ENCODE measurements around the gene PNPLA5.
A peak's percentile ranks its signal among the peaks of the same experiment; 100 is the strongest.

The PNPLA5 gene

DNA sequence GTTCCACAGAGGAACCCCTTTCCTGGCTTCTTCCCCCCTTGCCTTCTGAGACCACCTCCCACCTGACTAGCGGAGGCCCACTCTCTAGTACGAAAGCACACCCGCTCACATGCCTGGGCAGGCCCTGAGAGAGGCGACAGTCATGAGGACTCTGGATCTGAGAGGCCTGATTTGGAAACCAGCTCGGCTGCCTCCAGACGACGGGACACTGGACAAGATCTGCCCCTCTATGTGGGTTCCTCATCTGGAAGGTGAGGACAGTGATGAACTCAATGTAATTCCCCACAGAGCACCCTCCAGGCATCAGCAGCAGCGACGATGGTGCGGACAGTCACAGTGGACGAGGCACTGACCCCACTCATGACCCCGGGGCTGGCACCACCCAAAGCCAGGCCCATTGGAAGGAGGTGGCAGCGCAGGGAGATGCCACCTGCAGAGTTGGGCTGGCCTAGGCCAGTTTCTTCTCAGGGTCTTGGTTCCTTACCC is 37.0 kb downstream of the PNPLA5 start:
- no peak for DNase-seq (ENCODE audit: low spot score)

GRCh38 chr22:43854121-43854785 is 37.6 kb downstream of the PNPLA5 start:
- no peak for DNase-seq (ENCODE audit: low spot score)

DNA sequence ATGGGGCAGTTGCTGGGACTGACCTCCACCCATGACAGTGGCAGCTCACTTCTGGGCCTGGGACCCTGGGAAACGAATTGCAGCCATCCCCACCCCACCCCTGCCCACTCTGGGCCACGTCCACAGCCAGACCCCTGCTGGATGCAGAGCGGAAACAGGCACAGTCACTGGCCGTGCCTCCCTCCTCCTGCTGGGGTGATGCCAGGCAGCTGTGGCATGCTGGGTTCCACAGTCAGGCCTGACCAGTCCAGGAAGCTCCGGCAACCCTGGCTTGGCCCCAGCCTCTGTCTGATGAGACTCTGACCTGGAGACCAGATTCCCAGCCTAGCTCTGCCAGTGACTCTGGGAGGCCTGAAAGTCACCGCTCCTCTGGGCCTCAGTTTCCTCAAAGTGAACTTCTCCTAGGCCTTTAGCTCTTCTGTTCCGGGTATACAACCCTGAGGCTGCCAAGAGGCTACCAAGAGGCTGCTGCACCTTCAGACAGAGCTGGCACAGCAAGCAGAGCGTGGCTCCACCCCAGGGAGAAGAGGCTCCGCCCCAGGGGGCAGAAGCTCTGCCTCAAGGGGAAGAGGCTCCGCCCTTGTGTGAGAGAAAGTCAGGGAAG is 38.4 kb downstream of the PNPLA5 start:
- DNase-seq (ENCODE audit: low spot score): no peak

DNA sequence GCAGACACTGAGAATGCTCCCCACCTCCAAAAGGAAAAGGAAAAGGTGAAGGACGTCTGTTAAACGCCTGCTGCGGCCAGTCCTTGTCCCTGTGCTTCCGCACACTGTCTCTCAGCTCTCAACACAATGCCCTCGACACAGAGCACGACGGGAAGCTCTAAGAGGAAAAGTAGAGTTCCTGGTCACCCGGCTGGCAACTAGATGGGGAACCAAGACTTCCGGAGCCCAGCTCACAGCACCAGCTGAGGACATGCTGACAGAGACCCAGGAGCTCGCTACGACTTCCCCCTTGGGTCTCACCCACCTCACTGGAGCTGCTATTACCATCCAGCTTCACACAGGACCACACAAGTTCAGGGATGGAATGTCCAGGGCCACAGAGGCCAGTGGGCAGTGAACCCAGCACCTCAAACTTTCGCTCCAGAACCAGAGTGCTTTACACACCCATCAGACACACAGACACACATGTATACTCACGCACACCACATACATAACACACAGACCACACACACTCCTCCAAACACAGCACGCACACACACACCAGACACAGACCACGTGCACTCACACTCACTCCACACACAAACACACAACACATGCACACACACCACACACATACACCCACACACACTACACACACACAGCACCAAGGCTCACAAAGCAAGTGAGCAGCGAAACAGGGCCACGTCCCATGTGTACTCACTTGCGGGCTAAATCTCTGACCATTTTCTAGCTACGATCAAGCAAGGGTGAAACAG is 39.1 kb downstream of the PNPLA5 start:
- DNase-seq (ENCODE audit: low spot score): peak; percentile 45

DNA sequence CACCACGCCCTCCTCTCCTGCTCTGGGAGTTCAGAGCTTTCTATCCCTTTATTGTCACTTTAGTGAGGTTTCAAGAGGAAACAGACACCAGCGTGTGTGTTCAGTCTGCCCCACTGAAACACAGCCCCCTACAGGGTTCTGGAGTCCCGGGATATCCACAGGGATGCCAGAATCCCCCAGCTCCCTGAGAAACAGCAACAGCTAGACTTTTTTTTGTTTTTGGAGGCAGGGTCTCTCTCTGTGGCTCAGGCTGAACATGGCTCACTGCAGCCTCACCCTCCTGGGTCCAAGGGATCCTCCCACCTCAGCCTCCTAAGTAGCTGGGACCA is 39.9 kb downstream of the PNPLA5 start:
- no peak for DNase-seq (ENCODE audit: low spot score)

- no peak for DNase-seq (ENCODE audit: low spot score)
These were observed 40.5 kb downstream of the PNPLA5 start for GRCh38 chr22:43851058-43851978.

GRCh38 chr22:43850529-43850928 is 41.3 kb downstream of the PNPLA5 start:
- DNase-seq (ENCODE audit: low spot score): no peak

- DNase-seq (ENCODE audit: low spot score): no peak
These were observed 42.1 kb downstream of the PNPLA5 start for GRCh38 chr22:43849731-43850130.

DNA sequence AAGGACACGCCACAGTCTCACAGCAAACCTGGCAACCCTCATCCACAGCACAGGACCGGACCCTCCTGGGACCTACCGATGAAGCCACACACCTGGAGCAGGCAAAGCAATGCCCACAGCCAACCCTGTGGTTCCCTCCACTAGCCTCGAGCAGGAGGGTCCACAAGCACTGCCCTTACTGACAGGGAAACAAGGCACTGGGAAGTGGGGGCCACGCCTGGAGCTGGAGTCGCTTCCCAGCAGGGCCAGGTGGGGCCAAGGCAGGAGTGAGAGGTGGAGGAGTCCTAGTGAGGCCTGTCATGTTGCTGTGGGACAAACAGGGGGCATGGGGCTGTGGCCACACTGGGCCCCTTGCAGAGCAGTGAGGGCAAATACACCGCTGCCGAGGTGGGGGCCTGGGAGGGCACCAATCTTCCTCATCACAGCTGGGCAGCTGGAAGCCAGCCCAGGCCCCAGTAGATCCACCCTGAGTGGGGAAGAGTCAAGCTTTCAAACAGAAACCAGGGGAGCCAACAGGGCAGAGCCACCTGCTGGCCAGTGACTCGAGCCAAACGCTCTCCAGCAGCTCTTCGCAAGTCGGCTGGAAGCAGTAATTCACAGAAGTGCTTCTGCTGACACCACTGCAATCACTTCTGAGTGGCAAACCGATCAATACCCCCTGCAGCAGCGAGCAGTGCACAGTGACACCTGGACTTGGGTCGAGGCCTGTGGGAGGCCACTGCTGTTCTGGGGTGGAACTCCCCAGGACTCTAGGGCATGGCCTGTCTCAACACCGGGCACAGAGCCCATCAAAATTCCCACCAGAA is 43.2 kb downstream of the PNPLA5 start:
- DNase-seq (ENCODE audit: low spot score): no peak

DNA sequence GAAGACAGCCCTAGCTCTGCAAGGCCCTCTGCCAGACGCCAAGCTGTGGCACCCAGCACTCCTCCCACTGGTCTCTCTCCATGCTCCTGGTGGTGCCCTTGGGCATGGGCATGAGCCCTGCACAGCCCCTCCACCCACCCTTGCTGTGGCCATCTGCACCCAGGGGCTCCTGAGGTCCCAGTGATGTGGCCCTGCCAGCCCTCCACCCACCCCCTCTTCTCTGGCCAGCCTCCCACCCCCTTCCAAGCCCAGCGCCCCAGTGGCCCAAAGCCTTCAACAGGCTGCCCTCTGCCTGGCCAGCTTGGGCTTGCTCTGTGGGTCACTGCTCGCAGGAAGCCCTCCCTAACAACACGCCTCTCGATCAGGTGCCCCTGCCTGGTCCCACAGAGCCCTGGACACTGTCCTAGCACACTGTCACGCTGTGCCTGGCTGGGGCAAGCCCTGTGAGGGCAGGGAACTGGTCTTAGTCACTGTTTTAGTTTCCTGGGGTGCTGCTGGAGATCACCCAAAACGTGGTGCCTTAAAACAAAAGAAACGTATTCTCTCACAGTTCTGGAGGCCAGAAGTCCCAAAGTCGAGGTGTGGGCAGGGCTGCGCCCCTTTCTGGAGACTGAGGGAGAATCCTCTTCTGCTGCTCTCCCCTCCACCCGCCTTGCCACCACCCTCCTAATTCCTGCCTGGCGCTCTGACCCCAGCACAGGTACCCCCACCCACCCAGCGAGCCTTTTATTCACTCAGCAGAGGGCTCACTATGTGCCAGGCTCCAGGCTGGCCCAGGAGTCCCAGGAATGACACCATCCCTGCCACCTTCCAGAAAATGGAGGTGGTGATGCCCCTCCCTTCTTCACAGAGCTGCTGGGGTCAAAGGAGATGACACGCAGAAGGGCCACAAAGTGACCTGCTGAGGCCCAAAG is 44.2 kb downstream of the PNPLA5 start:
- no peak for DNase-seq (ENCODE audit: low spot score)

- no peak for DNase-seq (ENCODE audit: low spot score)
These were observed 44.8 kb downstream of the PNPLA5 start for GRCh38 chr22:43846966-43847365.

- DNase-seq (ENCODE audit: low spot score): no peak
These were observed 45.8 kb downstream of the PNPLA5 start for GRCh38 chr22:43845981-43846380.

- no peak for DNase-seq (ENCODE audit: low spot score)
These were observed 47.0 kb downstream of the PNPLA5 start for GRCh38 chr22:43844560-43845545.

DNA sequence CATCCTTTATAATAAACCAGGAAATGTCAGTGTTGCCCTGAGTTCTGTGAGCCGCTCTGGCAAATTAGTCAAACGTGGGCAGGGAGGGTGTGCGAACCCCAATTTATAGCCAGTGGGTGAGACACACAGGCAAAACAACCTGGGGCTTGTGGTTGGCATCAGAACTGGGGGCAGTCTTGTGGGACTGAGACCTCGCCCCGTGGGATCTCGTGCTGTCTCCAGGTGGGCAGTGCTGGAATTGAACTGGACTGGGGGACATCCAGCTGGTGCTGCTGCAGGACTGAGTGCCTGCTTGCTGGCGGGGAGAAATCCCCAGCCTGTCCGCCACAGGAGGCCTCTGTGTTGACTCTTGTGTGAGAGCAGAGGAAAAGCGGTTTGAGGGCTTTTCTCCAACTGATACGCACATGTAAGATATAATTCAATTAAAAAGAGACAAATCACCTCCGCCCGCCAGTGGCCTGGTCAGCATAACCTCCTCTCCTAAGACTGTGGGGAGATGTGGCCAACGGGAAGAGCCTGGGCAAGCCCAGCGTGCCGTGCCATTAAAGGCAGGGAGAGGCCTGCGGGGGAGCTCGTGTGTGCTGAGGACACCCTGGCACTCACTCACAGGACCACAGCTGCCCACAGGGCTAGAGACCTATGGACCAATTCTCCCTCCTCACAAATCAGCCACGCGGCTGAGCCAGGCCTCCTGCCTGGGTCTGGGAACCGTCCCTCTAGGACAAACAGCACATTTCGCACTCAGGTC is 47.9 kb downstream of the PNPLA5 start:
- no peak for DNase-seq (ENCODE audit: low spot score)

GRCh38 chr22:43841742-43842141 is 50.1 kb downstream of the PNPLA5 start:
- DNase-seq (ENCODE audit: low spot score): no peak

DNA sequence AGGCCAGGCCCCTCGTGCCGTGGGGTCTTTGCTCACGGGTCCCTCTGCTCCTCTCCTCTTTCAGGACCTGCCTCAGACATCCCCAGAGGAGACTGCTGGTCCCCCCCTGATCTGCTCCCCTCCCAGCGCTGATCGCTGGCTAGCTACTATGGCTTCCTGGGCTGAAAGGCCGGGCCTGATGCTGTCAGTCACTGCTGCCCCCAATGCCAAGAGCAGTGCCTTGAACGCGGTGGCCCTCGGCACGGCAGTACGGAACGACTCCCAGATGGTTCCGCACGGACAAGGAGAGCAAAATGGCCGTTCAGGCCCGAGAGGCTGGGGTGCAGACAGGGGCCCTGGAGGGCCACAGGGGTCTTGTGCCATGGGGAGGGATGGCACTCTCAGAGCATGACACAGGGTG is 51.0 kb downstream of the PNPLA5 start:
- DNase-seq (ENCODE audit: low spot score): no peak

GRCh38 chr22:43840431-43840830 is 51.4 kb downstream of the PNPLA5 start:
- no peak for DNase-seq (ENCODE audit: low spot score)

DNA sequence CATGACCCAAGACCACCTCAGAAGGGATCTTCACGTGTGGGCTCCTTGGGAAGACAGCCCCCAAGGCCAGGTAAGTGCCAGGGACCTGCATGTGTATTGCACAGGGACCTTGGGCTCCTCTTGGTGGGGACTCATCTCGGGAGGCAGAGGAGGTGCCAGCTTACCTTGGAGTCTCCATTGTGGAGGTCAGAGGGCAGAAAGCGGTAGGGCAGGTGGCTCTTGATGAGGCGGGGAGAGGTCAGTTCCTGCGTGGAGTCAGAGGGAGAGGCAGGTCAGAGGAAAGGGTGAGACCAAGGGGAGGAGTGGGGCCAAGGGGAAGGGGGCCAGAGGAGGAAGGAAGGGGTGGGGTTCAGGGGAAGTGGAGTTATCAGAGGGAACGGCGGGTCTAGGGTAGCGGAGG is 52.0 kb downstream of the PNPLA5 start:
- no peak for DNase-seq (ENCODE audit: low spot score)
